GM18868 (cell line): ENCODE results near the gene TTN.

Experiments used
- ATAC-seq: cut with Tn5 transposase; IDR thresholded peaks from one replicate; pipeline ENCODE4 v1.9.1; 2021; ENCODE audit warnings: mild to moderate bottlenecking, moderate library complexity; ENCODE audit not compliant: unreplicated experiment

The TTN gene

GRCh38 chr2:178506949-178507348 lies 300.3 kb downstream of the TTN start:
- no peak for ATAC-seq

- no peak for ATAC-seq
Observed at GRCh38 chr2:178506524-178506923, 300.7 kb downstream of the TTN start.

GRCh38 chr2:178506101-178506500 lies 301.1 kb downstream of the TTN start:
- ATAC-seq: no peak

- ATAC-seq: no peak
Observed at GRCh38 chr2:178502751-178503150, 304.5 kb downstream of the TTN start.

GRCh38 chr2:178499640-178500039 lies 307.6 kb downstream of the TTN start:
- ATAC-seq: no peak

- peak; percentile 70 for ATAC-seq
Observed at GRCh38 chr2:178498137-178498536, 309.1 kb downstream of the TTN start.

- ATAC-seq: no peak
Observed at GRCh38 chr2:178496049-178496448, 311.2 kb downstream of the TTN start.

GRCh38 chr2:178491612-178492011 lies 315.6 kb downstream of the TTN start:
- no peak for ATAC-seq

- no peak for ATAC-seq
Observed at GRCh38 chr2:178485356-178485755, 321.9 kb downstream of the TTN start.

GRCh38 chr2:178484245-178485041 lies 322.8 kb downstream of the TTN start:
- no peak for ATAC-seq

GRCh38 chr2:178482437-178482836 lies 324.8 kb downstream of the TTN start:
- ATAC-seq: peak; percentile 36

GRCh38 chr2:178480227-178481181 lies 326.7 kb downstream of the TTN start, which contains the start of gene PLEKHA3:
Gene PLEKHA3, plus strand, starts transcription at chr2:178480457. Its CDS starts 413 bp downstream, at chr2:178480870.
- ATAC-seq: peak; percentile 70

GRCh38 chr2:178479758-178480226 lies 327.4 kb downstream of the TTN start:
- no peak for ATAC-seq

GRCh38 chr2:178479275-178479616 lies 328.0 kb downstream of the TTN start:
- no peak for ATAC-seq

GRCh38 chr2:178478439-178479274 lies 328.6 kb downstream of the TTN start, which contains the start of gene FKBP7:
Gene FKBP7, minus strand, starts transcription at chr2:178478600. Its CDS starts 101 bp downstream, at chr2:178478499.
- ATAC-seq: peak; percentile 43

- ATAC-seq: no peak
Observed at GRCh38 chr2:178478130-178478438, 329.1 kb downstream of the TTN start.

GRCh38 chr2:178477443-178478129 lies 329.6 kb downstream of the TTN start:
- ATAC-seq: no peak

- no peak for ATAC-seq
Observed at GRCh38 chr2:178476477-178476876, 330.7 kb downstream of the TTN start.
